H9 (cell line): ENCODE measurements around the gene STK32B. TPM values are rescaled to one million over a fixed set of nuclear protein-coding genes. Genes with fewer than 3 reads are reported as not detected.

Experiments used
- DNase-seq: peaks from one replicate; pipeline ENCODE4 v3.0.0-alpha.2; 2017
- H2AFZ ChIP-seq: one replicate; pipeline ENCODE4 v1.6.1; 2013; ENCODE audit warnings: mild to moderate bottlenecking, low read length, control low read depth, moderate library complexity
- H2AK5ac ChIP-seq: 2 replicates; pipeline ENCODE4 v1.6.1; 2013; ENCODE audit warnings: low read length, control low read depth, mixed read lengths; ENCODE audit not compliant: insufficient read length
- H2BK120ac ChIP-seq: one replicate; pipeline ENCODE4 v1.6.1; 2013; ENCODE audit warnings: low read depth, mild to moderate bottlenecking, low read length, control low read depth, inconsistent platforms; ENCODE audit not compliant: poor library complexity, severe bottlenecking
- H2BK12ac ChIP-seq: 2 replicates; pipeline ENCODE4 v1.6.1; 2013; ENCODE audit warnings: low read length, control low read depth, mixed read lengths, low read depth; ENCODE audit not compliant: insufficient read length
- H2BK15ac ChIP-seq: 2 replicates; pipeline ENCODE4 v1.6.1; 2013; ENCODE audit warnings: low read depth, low read length, control low read depth
- H2BK20ac ChIP-seq: one replicate; pipeline ENCODE4 v1.6.1; 2013; ENCODE audit warnings: low read depth, mild to moderate bottlenecking, low read length, control low read depth, inconsistent platforms; ENCODE audit not compliant: poor library complexity, severe bottlenecking
- H2BK5ac ChIP-seq: 2 replicates; pipeline ENCODE4 v1.6.1; 2013; ENCODE audit warnings: low read length, control low read depth, mixed read lengths; ENCODE audit not compliant: insufficient read length
- H3K14ac ChIP-seq: 2 replicates; pipeline ENCODE4 v1.6.1; 2013; ENCODE audit warnings: low read length, control low read depth; ENCODE audit not compliant: insufficient read depth
- H3K18ac ChIP-seq: 2 replicates; pipeline ENCODE4 v1.6.1; 2013; ENCODE audit warnings: low read depth, mild to moderate bottlenecking, mixed read lengths, low read length, control low read depth; ENCODE audit not compliant: insufficient read length
- H3K23ac ChIP-seq: 2 replicates; pipeline ENCODE4 v1.6.1; 2013; ENCODE audit warnings: low read length, control low read depth, mixed read lengths, low read depth; ENCODE audit not compliant: insufficient read length
- H3K23me2 ChIP-seq: 2 replicates; pipeline ENCODE4 v1.6.1; 2013; ENCODE audit warnings: low read depth, mild to moderate bottlenecking, mixed read lengths, low read length, control low read depth; ENCODE audit not compliant: insufficient read length, poor library complexity, severe bottlenecking
- H3K27ac ChIP-seq: 2 replicates; pipeline ENCODE4 v1.5.1; 2013; ENCODE audit warnings: low read length, control low read depth, mixed read lengths, low read depth; ENCODE audit not compliant: insufficient read length
- H3K27me3 ChIP-seq: 2 replicates; pipeline ENCODE4 v1.6.1; 2013; ENCODE audit warnings: low read length, control low read depth, inconsistent platforms; ENCODE audit not compliant: insufficient read depth
- H3K4ac ChIP-seq: 2 replicates; pipeline ENCODE4 v1.6.1; 2013; ENCODE audit warnings: low read depth, mild to moderate bottlenecking, control low read depth, inconsistent platforms, low read length, moderate library complexity
- H3K4me1 ChIP-seq: 2 replicates; pipeline ENCODE4 v1.6.1; 2013; ENCODE audit warnings: low read length, control low read depth, inconsistent platforms; ENCODE audit not compliant: insufficient read depth
- H3K4me2 ChIP-seq: 2 replicates; pipeline ENCODE4 v1.6.1; 2013; ENCODE audit warnings: low read length, control low read depth, mixed read lengths; ENCODE audit not compliant: insufficient read length, insufficient read depth
- H3K56ac ChIP-seq: 2 replicates; pipeline ENCODE4 v1.6.1; 2013; ENCODE audit warnings: low read depth, mild to moderate bottlenecking, mixed read lengths, low read length, control low read depth; ENCODE audit not compliant: insufficient read length
- H3K79me1 ChIP-seq: 2 replicates; pipeline ENCODE4 v1.6.1; 2013; ENCODE audit warnings: low read depth, mild to moderate bottlenecking, moderate library complexity, low read length, control low read depth, inconsistent platforms; ENCODE audit not compliant: insufficient read depth, poor library complexity, severe bottlenecking
- H3K79me2 ChIP-seq: 2 replicates; pipeline ENCODE4 v1.6.1; 2013; ENCODE audit warnings: low read length, control low read depth, inconsistent platforms; ENCODE audit not compliant: insufficient read depth
- H3K9ac ChIP-seq: 2 replicates; pipeline ENCODE4 v1.6.1; 2013; ENCODE audit warnings: low read length, control low read depth, mixed read lengths; ENCODE audit not compliant: insufficient read length; ENCODE audit errors: extremely low read depth
- H3K9me3 ChIP-seq: one replicate; pipeline ENCODE4 v1.6.1; 2013; ENCODE audit warnings: low read depth, low read length, inconsistent platforms; ENCODE audit not compliant: control insufficient read depth
- H3T11ph ChIP-seq: one replicate; pipeline ENCODE4 v1.6.1; 2013; ENCODE audit warnings: mild to moderate bottlenecking, low read length, control low read depth, inconsistent platforms
- H4K20me1 ChIP-seq: one replicate; pipeline ENCODE4 v1.6.1; 2013; ENCODE audit not compliant: control insufficient read depth, insufficient read length, insufficient read depth
- H4K5ac ChIP-seq: 2 replicates; pipeline ENCODE4 v1.6.1; 2013; ENCODE audit warnings: low read depth, mild to moderate bottlenecking, mixed read lengths, low read length, control low read depth; ENCODE audit not compliant: insufficient read length
- H4K8ac ChIP-seq: replicated peaks from 2 replicates; pipeline ENCODE4 v1.6.1; 2013; ENCODE audit warnings: low read length, control low read depth, mixed read lengths, low read depth; ENCODE audit not compliant: insufficient read length
- H4K91ac ChIP-seq: 2 replicates; pipeline ENCODE4 v1.6.1; 2013; ENCODE audit warnings: low read depth, mild to moderate bottlenecking, moderate library complexity, mixed read lengths, low read length, control low read depth; ENCODE audit not compliant: insufficient read length
- H3K27ac Mint-ChIP-seq, 3 experiments: 2 replicates in 2 of 3; 3 replicates in 1 of 3; pipeline ENCODE4 v1.8.0; 2020 to 2021; ENCODE audit warnings: mixed read lengths in 3 of 3, mild to moderate bottlenecking in 1 of 3, moderate library complexity in 1 of 3
- H3K27me3 Mint-ChIP-seq: 2 replicates; pipeline ENCODE4 v1.8.0; 2021; ENCODE audit warnings: low read depth, mild to moderate bottlenecking, moderate library complexity, mixed read lengths
- H3K36me3 Mint-ChIP-seq, 3 experiments: 2 replicates in 2 of 3; 3 replicates in 1 of 3; pipeline ENCODE4 v1.8.0; 2020 to 2021; ENCODE audit warnings: low read depth in 3 of 3, mixed read lengths in 3 of 3; ENCODE audit not compliant: insufficient read depth in 1 of 3
- H3K4me1 Mint-ChIP-seq, 2 experiments: 2 replicates each; pipeline ENCODE4 v1.8.0; 2020; ENCODE audit warnings: mixed read lengths in 2 of 2
- H3K4me3 Mint-ChIP-seq, 2 experiments: 2 replicates in 1 of 2; 3 replicates in 1 of 2; pipeline ENCODE4 v1.8.0; 2020 to 2021; ENCODE audit warnings: mild to moderate bottlenecking in 2 of 2, mixed read lengths in 2 of 2, moderate library complexity in 1 of 2
- H3K9me3 Mint-ChIP-seq, 2 experiments: 2 replicates in 1 of 2; 3 replicates in 1 of 2; pipeline ENCODE4 v1.8.0; 2020; ENCODE audit warnings: mild to moderate bottlenecking in 2 of 2, mixed read lengths in 2 of 2, moderate library complexity in 1 of 2
- WGBS: extraction: QIAGEN DNeasy Blood & Tissue Kit; methylation state at CpG from one replicate; pipeline ENCODE4 v1.1.7; 2013; ENCODE audit warnings: missing lambda C conversion rate, low lambda C conversion rate, mixed read lengths; ENCODE audit not compliant: insufficient read length; ENCODE audit errors: extremely low coverage; 5-methylcytosine and 5-hydroxymethylcytosine counted together
- total RNA-seq: library from RNA; stranded (reverse); gene quantifications from 2 replicates; pipeline ENCODE4 v1.2.1, GENCODE V29; 2021
- TF ChIP-seq, protein P1 (sequence below): fragments of 200-600 bp; sonication (generic); conservative IDR thresholded peaks from 3 replicates; pipeline ENCODE4 v1.8.0; 2021; ENCODE audit warnings: antibody characterized with exemption, mild to moderate bottlenecking

Gene STK32B
- total RNA-seq, 1 experiment from 2014 or later, result 1.0 TPM

DNA sequence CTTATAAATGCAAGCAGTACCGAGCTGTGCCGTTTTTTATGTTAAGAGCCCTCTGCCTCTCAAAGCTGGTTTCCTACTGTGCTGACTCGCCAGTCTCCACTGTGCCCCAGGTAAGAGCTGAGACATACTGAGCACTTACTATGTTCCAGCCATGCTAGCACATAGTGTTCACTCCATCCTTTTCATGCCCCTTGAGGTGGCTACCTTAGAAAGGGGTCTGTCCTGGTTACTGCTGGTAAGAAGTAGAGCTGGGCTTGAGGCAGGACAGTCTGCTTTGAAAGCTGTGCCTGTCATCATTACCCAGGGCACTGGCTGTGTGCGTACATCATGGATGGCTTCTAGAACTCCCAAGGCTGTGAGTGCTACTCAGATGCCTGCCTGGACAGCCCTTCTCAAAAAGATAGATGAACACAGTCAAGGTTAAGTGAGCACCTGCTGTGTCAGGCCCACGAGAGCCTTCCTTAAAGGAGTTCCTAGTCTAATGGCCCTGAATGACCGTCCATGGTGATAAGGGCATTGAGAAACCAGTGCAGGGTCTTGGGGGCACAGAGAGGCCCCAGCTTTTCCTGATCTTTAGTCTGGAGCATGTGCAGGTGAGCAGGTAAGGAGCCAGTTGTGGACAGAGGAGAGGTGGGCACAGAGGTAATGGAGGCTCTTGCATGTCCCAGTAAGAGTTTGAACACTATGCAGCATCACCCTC lies 1.6 kb downstream of the STK32B start:
- H4K20me1 ChIP-seq, result no peaks in the 10 kb centered on the region
- peaks cover 12% of the 10 kb centered on the region for H3K23me2 ChIP-seq
- H2BK12ac ChIP-seq, result no peak overlapping the region
- H3K9me3 Mint-ChIP-seq, result no peaks in the 10 kb centered on the region; a peak in 1 of 5 replicates
- peaks cover 20% of the 10 kb centered on the region for H3K27me3 ChIP-seq
- H3K4me1 Mint-ChIP-seq, result peaks cover 10 to 11% of the 10 kb centered on the region in 2 experiments
- H3K56ac ChIP-seq, result no peak overlapping the region
- no peak overlapping the region for H3T11ph ChIP-seq
- no peaks in the 10 kb centered on the region for H3K4me1 ChIP-seq
- no peak overlapping the region for H3K27ac Mint-ChIP-seq
- H3K4me2 ChIP-seq, result no peak overlapping the region
- H3K27me3 Mint-ChIP-seq, result peaks cover 85% of the 10 kb centered on the region
- TF ChIP-seq, protein P1, sequence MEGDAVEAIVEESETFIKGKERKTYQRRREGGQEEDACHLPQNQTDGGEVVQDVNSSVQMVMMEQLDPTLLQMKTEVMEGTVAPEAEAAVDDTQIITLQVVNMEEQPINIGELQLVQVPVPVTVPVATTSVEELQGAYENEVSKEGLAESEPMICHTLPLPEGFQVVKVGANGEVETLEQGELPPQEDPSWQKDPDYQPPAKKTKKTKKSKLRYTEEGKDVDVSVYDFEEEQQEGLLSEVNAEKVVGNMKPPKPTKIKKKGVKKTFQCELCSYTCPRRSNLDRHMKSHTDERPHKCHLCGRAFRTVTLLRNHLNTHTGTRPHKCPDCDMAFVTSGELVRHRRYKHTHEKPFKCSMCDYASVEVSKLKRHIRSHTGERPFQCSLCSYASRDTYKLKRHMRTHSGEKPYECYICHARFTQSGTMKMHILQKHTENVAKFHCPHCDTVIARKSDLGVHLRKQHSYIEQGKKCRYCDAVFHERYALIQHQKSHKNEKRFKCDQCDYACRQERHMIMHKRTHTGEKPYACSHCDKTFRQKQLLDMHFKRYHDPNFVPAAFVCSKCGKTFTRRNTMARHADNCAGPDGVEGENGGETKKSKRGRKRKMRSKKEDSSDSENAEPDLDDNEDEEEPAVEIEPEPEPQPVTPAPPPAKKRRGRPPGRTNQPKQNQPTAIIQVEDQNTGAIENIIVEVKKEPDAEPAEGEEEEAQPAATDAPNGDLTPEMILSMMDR, result no peak
- H3K4me3 Mint-ChIP-seq, result peak overlapping the region in 1 of 2 experiments; percentile 87; a peak in 1 of 5 replicates
- no peak overlapping the region for H3K9ac ChIP-seq
- no peak overlapping the region for H4K8ac ChIP-seq
- H2AFZ ChIP-seq, result no peak overlapping the region
- no CpG with 5 or more reads among the region's 6 CpGs for WGBS
- no peaks in the 10 kb centered on the region for H3K36me3 Mint-ChIP-seq
- H3K18ac ChIP-seq, result no peak overlapping the region
- H4K91ac ChIP-seq, result no peak overlapping the region
- no peak overlapping the region for H3K14ac ChIP-seq
- H3K27ac ChIP-seq, result no peak overlapping the region
- no peak for DNase-seq
- no peaks in the 10 kb centered on the region for H3K9me3 ChIP-seq
- no peak overlapping the region for H4K5ac ChIP-seq
- H3K79me2 ChIP-seq, result no peaks in the 10 kb centered on the region
- no peaks in the 10 kb centered on the region for H3K79me1 ChIP-seq
- no peak overlapping the region for H2BK120ac ChIP-seq
- no peak overlapping the region for H2AK5ac ChIP-seq
- H2BK15ac ChIP-seq, result no peak overlapping the region
- H3K23ac ChIP-seq, result no peak overlapping the region
- no peak overlapping the region for H3K4ac ChIP-seq
- no peak overlapping the region for H2BK20ac ChIP-seq
- no peak overlapping the region for H2BK5ac ChIP-seq
